H1 (cell line): ENCODE measurements around the gene TASP1. TPM values are rescaled to one million over a fixed set of nuclear protein-coding genes. Genes with fewer than 3 reads are reported as not detected.
A peak's percentile ranks its signal among the peaks of the same experiment; 100 is the strongest.

Experiments used
- CTCF ChIA-PET: fragments of 300-600 bp; sonication (Branson Sonifier 250); formaldehyde crosslinking; loops from one replicate; lab custom pipeline; 2021; ENCODE audit not compliant: partially characterized antibody; lab: Charles Lee
- POLR2A ChIA-PET: fragments of 300-600 bp; sonication (Branson Sonifier 250); formaldehyde crosslinking; loops from one replicate; lab custom pipeline; 2021; ENCODE audit warnings: inconsistent platforms; ENCODE audit not compliant: partially characterized antibody; lab: Charles Lee
- DNase-seq, 2 experiments: peaks; one replicate each; pipeline versions ENCODE4 v3.0.0 to v3.0.0-alpha.2; 2010 to 2022; ENCODE audit warnings: low spot score in 2 of 2, low read depth in 1 of 2, mixed read lengths in 1 of 2
- FAIRE-seq: peaks from 2 replicates; lab custom pipeline; 2011; peaks lifted over from hg19 to GRCh38; lab: Jason Lieb, UNC
- H2AFZ ChIP-seq: 2 replicates; pipeline ENCODE4 v1.8.1; 2012; ENCODE audit warnings: low read length, inconsistent platforms
- H2AK5ac ChIP-seq: 2 replicates; pipeline ENCODE4 v1.6.1; 2013; ENCODE audit warnings: low read depth, low read length
- H2BK120ac ChIP-seq: replicated peaks from 2 replicates; pipeline ENCODE3; 2013; ENCODE audit warnings: low read depth, low read length, inconsistent platforms
- H2BK12ac ChIP-seq: 2 replicates; pipeline ENCODE4 v1.6.1; 2013; ENCODE audit warnings: low read depth, low read length
- H2BK15ac ChIP-seq: 2 replicates; pipeline ENCODE4 v1.6.1; 2013; ENCODE audit warnings: low read length
- H2BK20ac ChIP-seq: 2 replicates; pipeline ENCODE4 v1.6.1; 2013; ENCODE audit warnings: low read length
- H2BK5ac ChIP-seq: 2 replicates; pipeline ENCODE4 v1.6.1; 2013; ENCODE audit warnings: low read depth, low read length
- H3K14ac ChIP-seq: 2 replicates; pipeline ENCODE4 v1.6.1; 2013; ENCODE audit warnings: inconsistent platforms; ENCODE audit not compliant: insufficient read length
- H3K18ac ChIP-seq: 2 replicates; pipeline ENCODE4 v1.6.1; 2013; ENCODE audit warnings: low read length; ENCODE audit errors: extremely low read depth
- H3K23ac ChIP-seq: 2 replicates; pipeline ENCODE4 v1.6.1; 2013; ENCODE audit warnings: inconsistent platforms; ENCODE audit not compliant: insufficient read length
- H3K23me2 ChIP-seq: 2 replicates; pipeline ENCODE4 v1.6.1; 2013; ENCODE audit warnings: low read depth, low read length
- H3K27ac ChIP-seq: 2 replicates; pipeline ENCODE4 v1.6.1; 2011; ENCODE audit warnings: low read depth, low read length, inconsistent platforms
- H3K27me3 ChIP-seq, 4 experiments: replicated peaks in 1 of 4; 1 replicate in 1 of 4; 2 replicates in 3 of 4; pipeline versions ENCODE4 v1.6.1 to v1.8.1; 2011 to 2013; ENCODE audit warnings: low read length in 3 of 4, mild to moderate bottlenecking in 3 of 4, inconsistent platforms in 2 of 4, mixed read lengths in 2 of 4, moderate library complexity in 1 of 4; ENCODE audit not compliant: control insufficient read depth in 3 of 4, insufficient read depth in 3 of 4; ENCODE audit errors: extremely low read depth in 1 of 4
- H3K36me3 ChIP-seq, 4 experiments: 2 replicates each; pipeline versions ENCODE4 v1.6.1 to v1.8.1; 2011 to 2013; ENCODE audit warnings: mild to moderate bottlenecking in 4 of 4, low read length in 3 of 4, moderate library complexity in 2 of 4, control low read depth in 1 of 4, inconsistent platforms in 1 of 4; ENCODE audit not compliant: insufficient read depth in 4 of 4, control insufficient read depth in 2 of 4
- H3K4ac ChIP-seq: replicated peaks from 2 replicates; pipeline ENCODE3; 2013; ENCODE audit warnings: low read length, low read depth, mixed read lengths, inconsistent platforms; ENCODE audit not compliant: insufficient read length
- H3K4me1 ChIP-seq, 4 experiments: replicated peaks in 1 of 4; 1 replicate in 1 of 4; 2 replicates in 3 of 4; pipeline versions ENCODE4 v1.6.1 to v1.8.1; 2011 to 2013; ENCODE audit warnings: low read length in 3 of 4, inconsistent platforms in 2 of 4, mixed read lengths in 1 of 4; ENCODE audit not compliant: insufficient read depth in 4 of 4, control insufficient read depth in 3 of 4
- H3K4me2 ChIP-seq, 2 experiments: 2 replicates each; pipeline versions ENCODE4 v1.6.1 to v1.8.1; 2011 to 2013; ENCODE audit warnings: low read depth in 2 of 2, low read length in 2 of 2, control low read depth in 1 of 2, inconsistent platforms in 1 of 2, mild to moderate bottlenecking in 1 of 2; ENCODE audit not compliant: insufficient read depth in 1 of 2
- H3K4me3 ChIP-seq, 4 experiments: fragments of 200-600, 300-600 bp in 1 of 4; sonication (generic), shearing (Covaris generic), sonication (Bioruptor Twin) in 1 of 4; 2 replicates each; pipeline versions ENCODE4 v1.5.1 to v1.8.1; 2011 to 2016; ENCODE audit warnings: low read length in 4 of 4, low read depth in 3 of 4, control low read depth in 2 of 4, inconsistent platforms in 2 of 4, mild to moderate bottlenecking in 2 of 4, mixed read lengths in 1 of 4, moderate library complexity in 1 of 4; ENCODE audit not compliant: insufficient read depth in 2 of 4; ENCODE audit errors: extremely low read depth in 1 of 4
- H3K56ac ChIP-seq: replicated peaks from 2 replicates; pipeline ENCODE3; 2013; ENCODE audit warnings: low read depth, mild to moderate bottlenecking, mixed read lengths, low read length, inconsistent platforms; ENCODE audit not compliant: insufficient read length
- H3K79me1 ChIP-seq: 2 replicates; pipeline ENCODE4 v1.6.1; 2013; ENCODE audit warnings: low read depth, low read length, control low read depth
- H3K79me2 ChIP-seq, 2 experiments: 2 replicates each; pipeline versions ENCODE4 v1.6.1 to v1.8.1; 2012 to 2013; ENCODE audit warnings: low read length in 2 of 2, mild to moderate bottlenecking in 2 of 2, inconsistent platforms in 1 of 2; ENCODE audit not compliant: insufficient read depth in 2 of 2, control insufficient read depth in 1 of 2
- H3K9ac ChIP-seq, 4 experiments: replicated peaks in 1 of 4; 1 replicate in 1 of 4; 2 replicates in 3 of 4; pipeline versions ENCODE4 v1.6.1 to v1.8.1; 2011 to 2013; ENCODE audit warnings: low read depth in 3 of 4, low read length in 3 of 4, control low read depth in 2 of 4, mild to moderate bottlenecking in 2 of 4, moderate library complexity in 2 of 4, inconsistent platforms in 1 of 4; ENCODE audit errors: extremely low read depth in 1 of 4
- H3K9me3 ChIP-seq, 2 experiments: 2 replicates each; pipeline versions ENCODE4 v1.6.1 to v1.8.1; 2012 to 2013; ENCODE audit warnings: mild to moderate bottlenecking in 2 of 2, moderate library complexity in 2 of 2, control low read depth in 1 of 2, inconsistent platforms in 1 of 2, low read depth in 1 of 2, low read length in 1 of 2, mixed read lengths in 1 of 2; ENCODE audit not compliant: insufficient read depth in 2 of 2
- H4K20me1 ChIP-seq, 2 experiments: replicated peaks in 1 of 2; 2 replicates each; pipeline versions ENCODE3 to v1.8.1; 2011 to 2013; ENCODE audit warnings: inconsistent platforms in 2 of 2, low read length in 2 of 2, mild to moderate bottlenecking in 1 of 2; ENCODE audit not compliant: insufficient read depth in 2 of 2, control insufficient read depth in 1 of 2
- H4K5ac ChIP-seq: 2 replicates; pipeline ENCODE4 v1.6.1; 2013; ENCODE audit warnings: low read length, low read depth, mixed read lengths, inconsistent platforms; ENCODE audit not compliant: insufficient read length
- H4K8ac ChIP-seq: 2 replicates; pipeline ENCODE4 v1.8.0; 2013; ENCODE audit warnings: mild to moderate bottlenecking, moderate library complexity, low read length, inconsistent platforms; ENCODE audit not compliant: insufficient read depth; ENCODE audit errors: extremely low read depth
- H4K91ac ChIP-seq: replicated peaks from 2 replicates; pipeline ENCODE3; 2013; ENCODE audit warnings: low read length, mixed read lengths, inconsistent platforms; ENCODE audit not compliant: insufficient read length
- CTCF ChIP-seq, 3 experiments: IDR thresholded peaks; 1 replicate in 2 of 3; 2 replicates in 1 of 3; pipeline versions ENCODE4 v1.5.1 to v1.6.1; 2011; ENCODE audit warnings: low read length in 3 of 3, mild to moderate bottlenecking in 3 of 3, inconsistent platforms in 2 of 3, low read depth in 1 of 3, moderate library complexity in 1 of 3; ENCODE audit not compliant: insufficient read depth in 1 of 3; ENCODE audit errors: control extremely low read depth in 1 of 3
- HDAC6 ChIP-seq: IDR thresholded peaks from one replicate; pipeline ENCODE4 v1.7.1; 2012; ENCODE audit warnings: low read depth, mild to moderate bottlenecking, inconsistent platforms, low read length, moderate library complexity
- RAD21 ChIP-seq, 2 experiments: IDR thresholded peaks in 1 of 2; conservative IDR thresholded peaks in 1 of 2; 2 replicates each; pipeline ENCODE4 v1.6.1; 2011; ENCODE audit warnings: low read depth in 2 of 2, low read length in 2 of 2, improper control_type of control experiment in 1 of 2, inconsistent platforms in 1 of 2, mild to moderate bottlenecking in 1 of 2, moderate library complexity in 1 of 2
- WGBS, 2 experiments: shearing (Covaris generic) in 1 of 2; methylation state at CpG; one replicate each; pipeline versions ENCODE4 v1.1.6 to v1.1.7; 2013 to 2015; ENCODE audit warnings: low lambda C conversion rate in 2 of 2, mixed read lengths in 2 of 2, inconsistent platforms in 1 of 2, low coverage in 1 of 2, missing lambda C conversion rate in 1 of 2; ENCODE audit not compliant: insufficient replicate concordance in 2 of 2, insufficient coverage in 1 of 2, insufficient read length in 1 of 2; ENCODE audit errors: extremely low coverage in 1 of 2, missing lambda C conversion rate in 1 of 2; 5-methylcytosine and 5-hydroxymethylcytosine counted together
- polyA plus RNA-seq, 7 experiments: library from polyadenylated mRNA; depleted of rRNA in 3 of 7; stranded (reverse) in 5 of 7; unstranded in 2 of 7; fragments of >200 nt in 5 of 7; fragments of 200-250 nt in 2 of 7; gene quantifications; 1 replicate in 5 of 7; 2 replicates in 1 of 7; 4 replicates in 1 of 7; pipeline versions ENCODE4 v1.2.1 to v1.2.3, GENCODE V29; 2011 to 2013; ENCODE audit warnings: missing spikeins in 2 of 7, mixed read lengths in 2 of 7
- total RNA-seq: library from RNA; stranded (reverse); fragmentation: NEBNext Ultra II Directional; extraction: Animal tissue kit (Norgen Biotek cat#: 25700); gene quantifications from 2 replicates; pipeline ENCODE4 v1.2.1, GENCODE V29; 2021

TASP1 gene
- total and polyA plus RNA-seq, 2 of the 8 experiments (the other 6 are each of a cell fraction or from before 2014, with no cell fraction given), result 4.5 to 10.9 TPM

- peak; percentile 96 for FAIRE-seq
Measured at GRCh38 chr20:13458860-13459451, 179.8 kb downstream of the TASP1 start.

More at GRCh38 chr20:13458860-13459451, 179.8 kb downstream of the TASP1 start:
- Histone ChIP-seq H3K79me2 (no peaks in the 10 kb centered on the region), H3K23me2 (no peaks in the 10 kb centered on the region)
- TF ChIP-seq RAD21 (IDR thresholded peaks at IDR 0.05 in 1 of 2, conservative IDR thresholded peaks at IDR 0.05 in 1 of 2; ENCODE audit: low read depth in 2 of 2, low read length in 2 of 2), result peak; percentile 66 to 73
- no peak for TF ChIP-seq HDAC6
- TF ChIP-seq CTCF (IDR thresholded peaks at IDR 0.05; ENCODE audit: control extremely low read depth in 1 of 3, insufficient read depth in 1 of 3, low read depth in 1 of 3, low read length in 3 of 3), result peak; percentile 14 to 83 (median 56)
- TF ChIP-seq, all 59 proteins: peak for 2
- H2BK120ac ChIP-seq, result no peak overlapping the region
- H3K23ac ChIP-seq, result no peak overlapping the region
- H3K14ac ChIP-seq, result no peak overlapping the region
- DNase-seq, result no peak
- no peak overlapping the region for H2AK5ac ChIP-seq
- peaks cover 0 to 3% (median 0%) of the 10 kb centered on the region in 4 experiments; a peak in 1 of 7 replicates for H3K4me1 ChIP-seq
- H3K27ac ChIP-seq, result no peak overlapping the region
- no peaks in the 10 kb centered on the region for H3K9me3 ChIP-seq
- no peak overlapping the region for H4K91ac ChIP-seq
- H3K9ac ChIP-seq, result no peak overlapping the region
- no peak overlapping the region for H2BK15ac ChIP-seq
- POLR2A ChIA-PET, result no interaction called here
- WGBS, 2 experiments, result 65% methylated on average over 3 of the region's 3 CpGs; no CpG with 5 or more reads in 1 of the 2 experiments
- H3K4me2 ChIP-seq, result no peak overlapping the region
- H2AFZ ChIP-seq, result no peak overlapping the region
- no peak overlapping the region for H2BK5ac ChIP-seq
- H3K27me3 ChIP-seq, result no peaks in the 10 kb centered on the region
- no peak overlapping the region for H3K4me3 ChIP-seq
- no peak overlapping the region for H3K4ac ChIP-seq
- H4K8ac ChIP-seq, result no peak overlapping the region
- H3K79me1 ChIP-seq, result no peaks in the 10 kb centered on the region
- no peak overlapping the region for H2BK12ac ChIP-seq
- H3K18ac ChIP-seq, result no peak overlapping the region
- H4K20me1 ChIP-seq, result no peaks in the 10 kb centered on the region
- H2BK20ac ChIP-seq, result no peak overlapping the region
- no peaks in the 10 kb centered on the region for H3K36me3 ChIP-seq
- CTCF ChIA-PET, result interaction anchor here (0.6 to 6.0 kb wide), 28 partner anchors 8 to 1745 kb away, joined by 3 to 52 read pairs (median 4); no protein-coding TSS in a partner anchor
- no peak overlapping the region for H4K5ac ChIP-seq
- no peak overlapping the region for H3K56ac ChIP-seq
